Activated CD4-positive, alpha-beta T cell treated with anti-CD3 and anti-CD28 coated beads, Interleukin-2, amount 50 U/mL, for 4 hours (primary cell): ENCODE measurements around the gene CHMP1A.
A peak's percentile ranks its signal among the peaks of the same experiment; 100 is the strongest.
"Not testable (repeated sequence)": the region's sequence is repeated elsewhere in the genome, so short reads cannot be mapped to it uniquely, and the experiment has no call there.

Source experiments
- DNase-seq, 2 experiments: peaks; one replicate each; pipeline ENCODE4 v3.0.0-alpha.2; 2020

Gene CHMP1A

DNA sequence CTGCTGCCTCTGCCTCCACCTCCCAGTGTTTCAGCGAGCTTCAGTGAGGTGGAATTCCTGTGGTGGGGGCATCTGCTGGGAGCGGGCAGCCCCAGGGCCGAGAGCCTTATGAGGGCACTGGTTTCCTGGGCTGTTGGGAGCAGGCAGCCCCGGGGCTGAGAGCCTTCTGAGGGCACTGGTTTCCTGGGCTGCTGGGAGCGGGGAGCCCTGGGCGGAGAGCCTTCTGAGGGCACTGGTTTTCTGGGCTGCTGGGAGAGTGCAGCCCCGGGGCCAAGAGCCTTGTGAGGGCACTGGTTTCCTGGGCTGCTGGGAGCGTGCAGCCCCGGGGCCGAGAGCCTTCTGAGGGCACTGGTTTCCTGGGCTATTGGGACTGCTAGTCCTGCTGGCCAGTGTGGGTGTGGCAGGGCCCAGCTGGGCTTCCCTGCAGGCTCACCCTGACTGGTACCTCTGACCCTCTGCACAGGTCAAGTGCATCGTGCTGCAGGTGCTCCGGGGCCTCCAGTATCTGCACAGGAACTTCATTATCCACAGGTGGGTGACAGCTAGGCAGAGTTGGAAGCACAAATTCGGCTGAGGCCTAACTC is 34.6 kb upstream of the CHMP1A start:
- DNase-seq, result no peak

DNA sequence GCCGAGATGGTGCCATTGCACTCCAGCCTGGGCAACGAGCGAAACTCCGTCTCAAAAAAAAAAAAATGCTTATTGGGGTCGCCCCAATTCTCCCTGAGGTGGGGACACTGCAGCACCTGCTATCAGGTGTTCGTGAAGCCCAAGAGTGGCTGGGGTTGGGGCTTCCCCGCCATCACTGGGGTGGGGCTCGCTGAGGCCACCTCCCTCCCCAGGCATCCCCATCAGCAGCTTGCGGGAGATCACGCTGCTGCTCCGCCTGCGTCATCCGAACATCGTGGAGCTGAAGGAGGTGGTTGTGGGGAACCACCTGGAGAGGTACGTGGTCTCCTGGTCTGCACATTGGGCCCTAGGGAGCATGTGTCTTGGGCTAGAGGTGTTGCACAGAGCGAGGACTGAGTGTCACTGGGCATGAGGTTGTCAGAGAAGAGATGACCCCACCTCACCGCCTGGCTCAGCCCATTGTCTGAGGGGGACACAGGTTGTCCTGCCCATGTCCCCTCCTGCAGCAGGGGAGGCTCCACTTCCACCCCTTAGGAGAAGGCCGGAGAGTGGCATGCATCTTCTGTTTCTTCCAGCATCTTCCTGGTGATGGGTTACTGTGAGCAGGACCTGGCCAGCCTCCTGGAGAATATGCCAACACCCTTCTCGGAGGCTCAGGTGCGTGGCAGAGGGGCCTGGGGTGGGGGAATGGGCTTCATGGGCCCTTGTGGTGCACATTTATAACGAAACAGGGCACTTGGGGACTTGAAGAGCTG is 33.9 kb upstream of the CHMP1A start:
- no peak for DNase-seq

DNA sequence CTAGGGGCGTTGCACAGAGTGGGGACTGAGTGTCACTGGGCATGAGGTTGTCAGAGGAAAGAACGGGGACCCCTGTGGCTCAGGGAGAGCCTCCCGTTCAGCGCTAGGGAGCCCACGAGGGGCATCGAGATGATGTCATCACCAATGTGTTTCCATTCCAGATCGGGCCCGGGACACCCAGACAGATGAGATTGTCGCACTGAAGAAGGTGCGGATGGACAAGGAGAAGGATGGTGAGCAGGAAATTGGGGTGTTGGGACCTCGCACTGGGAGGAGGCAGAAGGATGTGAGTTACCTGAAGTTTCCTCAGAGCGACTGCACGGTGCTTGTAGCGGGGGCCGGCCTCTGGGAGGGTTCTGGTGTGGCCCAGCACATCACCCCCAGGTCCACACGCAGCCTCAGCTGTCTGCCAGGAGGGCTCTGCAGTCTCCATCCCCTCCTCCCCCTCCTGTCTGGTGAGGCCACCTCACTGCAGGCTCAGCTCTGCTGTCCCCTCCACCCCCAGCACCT is 32.9 kb upstream of the CHMP1A start:
- DNase-seq, result no peak

DNA sequence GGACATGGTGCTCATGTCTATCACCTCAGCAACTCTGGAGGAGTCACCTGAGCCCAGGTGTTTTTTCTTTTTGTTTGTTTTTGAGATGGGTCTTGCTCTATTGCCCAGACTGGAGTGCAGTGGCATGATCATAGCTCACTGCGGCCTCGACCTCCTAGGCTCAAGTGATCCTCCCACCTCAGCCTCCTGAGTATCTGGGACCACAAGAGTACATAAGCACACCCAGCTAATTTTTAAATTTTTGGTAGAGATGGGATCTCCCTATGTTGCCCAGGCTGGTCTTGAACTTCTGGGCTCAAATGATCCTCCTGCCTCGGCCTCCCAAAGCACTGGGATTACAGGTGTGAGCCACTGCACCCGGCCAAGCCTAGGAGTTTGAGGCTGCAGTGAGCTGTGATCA is 32.1 kb upstream of the CHMP1A start:
- not testable (repeated sequence) for DNase-seq

DNA sequence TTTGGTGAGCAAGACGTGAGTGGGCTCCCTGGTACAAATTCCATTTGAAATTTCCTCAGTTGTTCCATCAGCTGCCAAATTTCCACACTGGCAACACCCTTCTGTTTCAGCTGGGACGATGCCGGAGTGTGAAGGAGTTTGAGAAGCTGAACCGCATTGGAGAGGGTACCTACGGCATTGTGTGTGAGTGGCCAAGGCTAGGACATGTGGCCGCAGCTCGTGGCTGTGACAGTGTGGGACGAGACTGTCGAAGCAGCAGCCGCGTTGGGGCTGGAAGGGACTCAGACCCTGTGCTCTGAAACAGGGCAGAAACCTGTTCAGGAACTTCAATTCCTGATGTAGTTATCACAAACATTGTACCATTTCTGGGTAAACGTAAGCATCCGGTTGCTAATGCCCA is 31.6 kb upstream of the CHMP1A start:
- no peak for DNase-seq

DNA sequence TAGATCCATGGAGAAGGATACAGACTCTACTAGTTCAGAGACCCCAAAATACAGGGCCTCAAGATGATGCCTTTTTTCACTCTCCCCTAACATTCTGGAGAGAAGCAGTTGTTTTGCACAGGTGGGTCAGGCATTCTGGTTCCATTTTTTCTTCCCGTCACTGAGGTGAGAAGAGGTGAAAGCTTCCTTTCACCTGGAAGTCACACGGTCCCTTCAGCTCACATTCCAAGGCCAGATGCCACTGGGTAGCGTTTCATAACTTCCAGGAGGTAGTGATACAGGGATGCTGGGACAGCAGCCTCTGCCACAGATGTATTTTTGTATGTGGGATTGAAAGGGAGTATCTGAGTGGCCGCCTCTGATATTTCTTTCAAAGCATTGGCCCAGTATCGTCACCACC is 30.9 kb upstream of the CHMP1A start:
- no peak for DNase-seq

DNA sequence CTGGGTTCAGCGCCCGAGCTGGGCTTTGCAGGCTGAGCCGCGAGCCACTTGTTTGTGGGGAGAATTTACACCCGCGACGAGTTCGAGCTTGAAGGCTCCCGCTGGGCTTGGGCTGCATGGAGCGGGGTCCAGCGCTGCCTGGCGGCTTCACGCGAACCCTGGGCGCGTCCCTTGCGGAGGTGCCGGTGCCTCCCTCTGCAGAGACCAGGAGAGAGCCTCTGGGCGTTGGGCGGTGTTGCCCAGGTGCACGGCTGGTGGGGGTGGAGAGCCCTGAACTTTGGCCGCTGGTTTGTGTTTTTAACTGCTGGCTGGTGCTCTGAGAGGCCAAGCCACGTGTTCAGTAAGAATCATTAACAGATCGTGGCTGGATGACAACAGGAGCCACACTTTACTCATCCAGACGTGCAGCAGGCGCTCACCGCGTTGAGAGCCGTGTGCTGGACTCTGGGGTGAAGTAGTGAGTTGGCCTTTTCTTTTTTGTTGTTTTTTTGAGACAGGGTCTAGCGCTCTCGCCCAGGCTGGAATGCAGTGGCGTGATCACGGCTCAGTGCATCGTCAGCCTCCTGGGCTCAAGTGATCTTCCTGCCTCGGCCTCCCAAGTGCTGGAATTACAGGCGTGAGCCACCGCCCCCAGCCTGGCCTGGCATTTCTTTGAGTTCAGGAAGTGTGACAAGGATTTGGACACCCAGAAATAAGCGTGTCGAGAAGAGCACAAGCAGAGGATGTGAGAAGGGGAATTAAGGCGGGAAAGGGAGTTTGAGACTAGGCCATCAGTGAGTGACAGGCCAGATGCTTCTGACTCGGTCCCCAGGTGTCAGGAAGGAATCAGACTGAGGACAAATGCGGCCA is 29.8 kb upstream of the CHMP1A start:
- DNase-seq, result no peak

DNA sequence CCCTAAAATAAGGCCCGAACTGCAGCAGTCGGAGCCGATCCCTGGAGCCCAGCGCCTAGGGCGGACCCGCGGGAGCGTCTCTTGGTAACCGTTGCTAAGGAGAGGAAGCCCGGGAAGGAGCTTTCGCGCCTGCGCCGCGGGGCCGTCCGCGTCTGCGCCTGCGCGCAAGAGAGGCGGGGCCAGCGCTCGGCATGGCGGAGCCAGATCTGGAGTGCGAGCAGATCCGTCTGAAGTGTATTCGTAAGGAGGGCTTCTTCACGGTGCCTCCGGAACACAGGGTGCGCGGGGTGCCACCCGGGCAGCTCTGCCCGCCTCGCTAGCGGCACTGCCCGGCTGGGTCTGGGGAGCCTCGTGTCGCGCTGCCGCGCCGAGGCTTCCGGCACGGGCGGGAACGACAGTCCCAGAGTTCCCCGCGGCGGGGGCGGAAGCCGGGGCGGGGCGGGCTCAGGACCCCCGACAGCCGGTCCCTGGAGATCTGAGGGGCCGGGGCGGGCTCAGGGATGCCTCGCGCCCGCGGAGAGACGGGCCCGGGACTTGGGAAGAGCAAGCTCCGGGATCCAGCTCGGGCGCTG is 29.1 kb upstream of the CHMP1A start, which contains the start of gene CDK10:
Gene CDK10 (plus strand): TSS at position 170 of the 572 bp plus-strand sequence. CDS start 22 bp downstream, at position 192.
- peak; percentile 78 to 80 for DNase-seq

DNA sequence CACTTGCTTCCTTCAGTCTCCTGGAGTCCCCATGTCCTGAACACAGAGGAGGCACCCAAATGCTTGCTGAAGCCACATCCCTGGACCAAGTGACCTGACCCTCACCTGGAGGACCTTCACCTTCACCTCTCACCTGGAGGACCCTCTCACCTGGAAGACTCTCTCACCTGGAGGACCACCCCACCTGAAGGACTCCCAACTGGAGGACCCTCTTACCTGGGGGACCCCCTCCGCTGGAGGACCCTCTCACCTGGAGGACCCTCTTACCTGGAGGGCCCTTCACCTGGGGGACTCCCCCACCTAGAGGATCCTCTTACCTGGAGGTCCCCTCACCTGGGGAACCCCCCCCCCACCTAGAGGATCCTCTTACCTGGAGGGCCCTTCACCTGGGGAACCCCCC is 28.4 kb upstream of the CHMP1A start:
- no peak for DNase-seq

DNA sequence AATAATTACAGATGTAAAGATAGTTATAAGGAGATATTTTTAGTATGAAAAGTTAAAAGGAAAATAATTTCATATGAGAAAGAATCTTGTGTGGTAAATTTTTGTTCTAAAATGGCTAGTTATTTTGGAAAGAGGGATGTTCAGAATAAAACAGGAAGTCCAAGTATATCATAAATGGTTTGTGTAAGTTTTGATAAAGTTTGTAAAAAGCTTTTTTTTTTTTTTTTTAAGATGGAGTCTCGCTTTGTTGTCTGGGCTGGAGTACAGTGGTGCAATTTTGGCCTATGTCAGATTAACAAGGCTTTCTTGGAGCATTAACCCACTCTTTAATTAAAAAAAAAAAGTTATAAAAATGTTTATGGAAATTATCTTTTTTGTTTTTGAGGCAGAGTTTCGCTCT is 20.8 kb upstream of the CHMP1A start:
- no peak for DNase-seq

DNA sequence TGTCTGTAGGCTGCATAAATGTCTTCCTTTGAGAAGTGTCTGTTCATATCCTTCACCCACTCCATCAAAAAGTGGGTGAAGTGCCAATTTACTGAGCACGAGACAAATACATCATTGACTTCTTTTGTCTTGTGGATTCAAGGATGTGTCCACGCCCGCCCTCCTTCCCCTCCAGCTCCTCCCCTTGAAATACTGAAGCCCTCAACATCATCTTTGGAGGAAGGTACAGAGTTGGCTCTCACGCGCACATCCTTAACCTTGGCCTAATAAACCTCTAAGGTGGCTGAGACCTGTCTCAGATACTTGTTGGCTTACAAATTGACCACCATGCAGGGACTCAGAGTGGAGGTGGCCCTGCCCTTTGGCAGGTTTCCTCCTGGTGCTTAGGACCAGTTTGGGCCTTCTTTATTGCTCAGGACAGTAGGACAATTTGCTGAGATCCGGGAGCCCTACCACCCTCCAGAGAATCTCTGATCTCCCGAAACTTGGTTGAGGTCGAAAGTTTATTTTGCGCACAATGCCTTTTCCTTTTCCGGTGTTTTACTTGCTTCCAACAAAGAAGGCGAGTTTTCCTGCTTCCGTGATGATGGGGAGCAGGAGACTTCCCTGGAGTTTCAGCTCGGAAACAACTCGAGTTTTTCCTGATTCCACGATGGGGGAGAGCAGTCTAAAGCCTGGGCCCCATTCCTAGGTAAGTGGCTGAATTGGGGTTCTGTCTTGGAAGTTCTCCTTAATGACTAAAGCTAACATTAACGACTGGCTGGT is 14.9 kb upstream of the CHMP1A start:
- no peak for DNase-seq

DNA sequence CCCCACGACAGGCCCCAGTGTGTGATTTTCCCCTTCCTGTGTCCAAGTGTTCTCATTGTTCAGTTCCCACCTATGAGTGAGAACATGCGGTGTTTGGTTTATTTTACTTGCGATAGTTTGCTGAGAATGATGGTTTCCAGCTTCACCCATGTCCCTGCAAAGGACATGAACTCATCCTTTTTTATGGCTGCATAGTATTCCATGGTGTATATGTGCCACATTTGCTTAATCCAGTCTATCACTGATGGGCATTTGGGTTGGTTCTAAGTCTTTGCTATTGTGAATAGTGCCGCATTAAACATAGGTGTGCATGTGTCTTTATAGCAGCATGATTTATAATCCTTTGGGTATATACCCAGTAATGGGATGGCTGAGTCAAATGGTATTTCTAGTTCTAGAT is 14.1 kb upstream of the CHMP1A start:
- not testable (repeated sequence) for DNase-seq

DNA sequence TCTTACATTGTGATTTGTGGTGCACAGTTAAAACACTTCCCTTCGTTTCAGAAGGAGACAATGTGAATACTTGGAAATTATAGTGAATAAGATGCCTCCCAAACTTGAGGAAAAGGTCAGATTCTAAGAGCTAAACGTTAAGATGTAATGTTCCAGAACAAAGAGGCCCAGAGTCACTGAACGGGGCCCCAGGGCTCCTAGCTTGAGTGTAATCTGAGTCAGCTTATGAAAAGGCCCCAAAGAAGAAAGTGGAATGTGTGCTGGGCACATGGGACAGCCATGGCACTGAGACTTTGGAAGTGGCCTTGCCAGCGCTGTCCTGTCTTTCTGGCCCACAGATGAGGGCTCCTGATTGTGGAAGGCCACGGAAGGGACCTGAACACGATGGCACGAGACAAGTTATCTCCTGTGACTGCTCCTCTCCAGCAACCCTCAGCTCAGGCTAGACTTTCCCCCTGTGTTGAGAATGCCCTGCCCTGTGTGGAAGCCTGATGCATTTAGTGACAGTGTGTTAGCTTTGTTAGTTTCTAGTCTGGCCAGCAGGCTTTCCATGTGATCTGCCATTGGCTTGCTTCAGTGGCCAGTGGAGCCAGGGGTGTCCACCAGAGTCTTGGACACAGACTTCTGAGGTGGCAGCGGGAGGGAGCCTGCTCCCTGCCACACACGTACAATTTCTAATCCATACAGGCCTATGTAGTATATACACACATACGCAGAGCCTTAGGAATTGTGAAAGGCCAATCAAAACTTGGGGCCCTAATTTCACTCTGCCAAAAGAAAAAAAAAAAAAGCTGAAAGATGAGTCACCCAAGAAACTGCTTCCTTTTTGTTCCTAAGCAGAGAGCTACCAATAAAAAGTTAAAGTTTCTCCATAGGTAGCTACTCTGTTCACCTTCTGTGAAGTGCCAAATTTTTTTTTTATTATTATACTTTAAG is 13.3 kb upstream of the CHMP1A start:
- DNase-seq, result no peak

DNA sequence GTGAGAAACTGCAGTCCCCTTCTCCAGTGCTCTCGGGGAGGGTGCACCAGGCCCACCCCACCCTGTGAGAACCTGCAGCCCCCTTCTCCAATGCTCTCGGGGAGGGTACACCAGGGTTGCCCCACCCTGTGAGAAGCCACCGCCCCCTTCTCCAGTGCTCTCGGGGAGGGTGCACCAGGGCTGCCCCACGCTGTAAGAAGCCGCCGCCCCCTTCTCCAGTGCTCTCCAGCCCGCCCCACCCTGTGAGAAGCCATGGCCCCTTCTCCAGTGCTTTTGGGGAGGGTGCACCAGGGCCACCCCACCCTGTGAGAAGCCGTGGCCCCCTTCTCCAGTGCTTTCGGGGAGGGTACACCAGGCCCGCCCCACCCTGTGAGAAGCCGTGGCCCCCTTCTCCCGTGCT is 12.2 kb upstream of the CHMP1A start:
- no peak for DNase-seq

DNA sequence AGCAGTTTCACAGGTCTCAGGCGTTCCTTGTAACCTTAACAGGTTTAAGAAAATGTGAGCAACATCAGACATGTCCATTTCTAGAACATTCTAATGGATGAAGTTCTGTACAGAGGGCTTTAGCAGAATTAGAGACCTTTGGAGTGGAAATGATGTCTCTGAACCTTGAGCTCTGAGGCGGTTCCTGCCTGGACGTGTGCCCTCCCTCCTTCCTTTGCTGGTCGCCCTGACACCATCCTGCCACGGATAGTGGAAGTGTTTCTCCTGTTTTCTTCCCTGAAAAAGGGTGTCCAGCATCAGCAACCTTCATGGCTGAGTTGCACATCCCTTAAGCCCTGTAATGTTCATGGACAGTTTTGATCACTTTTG is 11.3 kb upstream of the CHMP1A start:
- DNase-seq, result no peak

DNA sequence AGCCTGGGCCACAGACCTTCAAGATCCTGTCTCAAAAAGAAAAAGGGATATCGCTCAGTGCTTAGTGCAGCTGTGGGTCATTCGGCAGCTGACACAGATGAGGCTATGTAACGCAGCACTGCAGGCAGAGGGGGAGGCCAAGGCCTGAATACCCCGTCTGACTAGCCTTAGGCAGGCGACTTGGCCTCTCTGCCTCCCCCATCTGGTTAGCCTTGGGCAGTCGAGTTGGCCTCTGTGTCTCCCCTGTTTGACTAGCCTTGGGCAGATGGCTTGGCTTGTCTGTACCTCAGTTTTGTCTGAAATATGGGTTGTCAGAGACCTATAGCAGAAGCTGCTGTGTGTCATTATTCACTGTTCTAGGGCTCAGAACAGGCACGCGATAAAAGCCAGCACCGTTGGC is 10.1 kb upstream of the CHMP1A start:
- DNase-seq, result no peak

DNA sequence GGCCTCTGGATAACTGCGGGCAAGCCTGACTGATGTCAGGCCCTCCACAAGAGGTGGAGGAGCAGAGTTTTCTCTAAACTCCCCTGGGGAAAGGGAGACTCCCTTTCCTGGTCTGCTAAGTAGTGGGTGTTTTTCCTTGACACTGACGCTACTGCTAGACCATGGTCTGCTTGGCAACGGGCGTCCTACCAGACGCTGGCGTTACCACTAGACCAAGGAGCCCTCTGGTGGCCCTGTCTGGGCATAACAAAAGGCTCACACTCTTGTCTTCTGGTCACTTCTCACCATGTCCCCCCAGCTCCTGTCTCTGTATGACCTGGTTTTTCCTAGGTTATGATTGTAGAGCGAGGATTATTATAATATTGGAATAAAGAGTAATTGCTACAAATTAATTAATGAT is 9.5 kb upstream of the CHMP1A start:
- not testable (repeated sequence) for DNase-seq

DNA sequence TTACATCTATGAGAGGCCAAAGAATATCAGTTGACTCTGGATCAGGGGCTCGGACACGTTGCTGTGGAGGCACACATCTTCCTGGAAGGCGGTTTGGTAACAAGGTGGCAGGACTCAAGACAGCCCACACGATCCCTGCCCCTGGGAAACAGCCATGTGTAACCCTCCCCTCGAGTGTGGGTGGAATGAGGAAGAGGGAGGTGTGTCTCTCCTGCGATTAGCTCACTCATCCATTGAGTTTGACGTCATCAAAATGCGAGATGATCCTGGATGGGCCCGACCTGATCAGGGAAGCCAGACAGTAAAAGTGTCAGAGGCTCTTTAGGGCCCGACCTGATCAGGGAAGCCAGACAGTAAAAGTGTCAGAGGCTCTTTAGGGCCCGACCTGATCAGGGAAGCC is 6.7 kb upstream of the CHMP1A start:
- not testable (repeated sequence) for DNase-seq

DNA sequence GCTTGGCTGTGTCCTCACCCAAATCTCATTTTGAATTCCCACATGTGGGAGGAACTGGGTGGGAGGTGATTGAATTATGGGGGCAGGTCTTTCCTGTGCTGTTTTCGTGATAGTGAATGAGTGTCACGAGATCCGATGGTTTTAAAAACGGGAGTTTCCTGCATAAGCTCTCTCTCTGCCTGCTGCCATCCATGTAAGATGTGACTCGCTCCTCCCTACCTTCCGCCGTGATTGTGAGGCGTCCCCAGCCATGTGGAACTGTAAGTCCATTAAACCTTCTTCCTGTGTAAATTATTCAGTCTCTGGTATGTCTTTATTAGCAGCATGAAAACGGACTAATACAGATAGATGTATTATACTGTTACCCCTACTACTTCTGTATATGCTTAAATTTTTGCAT is 3.7 kb upstream of the CHMP1A start:
- no peak for DNase-seq

DNA sequence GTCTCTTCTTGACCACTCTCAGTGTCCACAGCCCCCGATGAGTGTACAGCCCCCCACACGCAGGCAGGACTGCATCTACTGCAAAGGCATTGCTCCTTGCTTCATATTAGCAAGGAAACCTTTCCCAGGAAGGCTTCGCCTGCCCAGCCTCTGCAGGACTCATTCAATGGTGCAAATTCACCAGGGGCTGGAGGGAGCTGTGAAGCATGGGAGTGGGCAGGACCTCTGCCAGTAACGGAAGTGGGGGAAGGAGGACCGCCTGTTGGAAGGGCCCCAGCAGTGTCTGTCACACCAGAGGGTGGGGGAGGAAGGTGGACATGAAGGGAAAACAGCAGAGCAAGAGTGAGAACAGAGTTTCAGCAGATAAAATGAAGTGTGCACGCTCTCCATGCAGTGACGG is 2.6 kb upstream of the CHMP1A start:
- DNase-seq, result no peak

DNA sequence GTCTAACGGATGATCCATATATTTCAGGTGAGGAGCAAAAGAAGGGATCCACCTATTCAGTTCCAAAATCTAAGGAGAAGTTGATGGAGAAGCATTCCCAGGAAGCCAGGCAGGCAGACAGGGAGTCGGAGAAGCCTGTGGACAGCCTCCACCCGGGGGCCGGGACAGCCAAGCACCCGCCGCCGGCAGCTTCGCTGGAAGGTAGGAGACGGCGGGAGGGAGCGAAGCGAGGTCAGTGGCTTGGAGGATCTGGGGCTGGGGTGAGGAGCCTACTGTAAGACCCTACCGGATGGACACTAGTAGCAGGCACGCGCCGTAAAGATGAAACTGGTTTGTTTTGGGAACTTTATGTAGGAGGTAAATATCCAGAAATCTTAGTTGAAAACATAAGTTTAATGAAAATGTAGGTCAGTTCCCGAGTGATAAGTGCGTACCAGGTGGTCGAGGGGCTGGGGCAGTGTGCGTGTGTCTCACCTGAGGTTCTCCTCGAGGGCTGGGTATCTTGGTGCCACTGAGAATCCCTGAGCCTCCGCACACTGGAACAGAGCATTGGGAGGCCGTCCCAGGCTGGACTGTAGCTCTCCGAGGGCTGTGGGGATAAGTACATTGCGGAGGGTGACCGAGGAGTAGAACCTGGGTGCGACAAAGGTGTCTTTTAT is 842 bp upstream of the CHMP1A start:
- no peak for DNase-seq
